HepG2 (cell line): ENCODE results near the gene ZNF230. TPM values are rescaled to one million over a fixed set of nuclear protein-coding genes. Genes with fewer than 3 reads are reported as not detected.
A peak's percentile ranks its signal among the peaks of the same experiment; 100 is the strongest.

ENCODE experiments used
- KDM3A ChIP-seq: IDR thresholded peaks from 2 replicates; pipeline ENCODE4 v1.6.1; 2018; ENCODE audit warnings: low read depth, missing compliant biosample characterization
- KMT2B ChIP-seq: IDR thresholded peaks from 2 replicates; pipeline ENCODE4 v1.6.1; 2016; ENCODE audit warnings: missing genetic modification reagents, missing compliant biosample characterization
- MTF1 ChIP-seq: sonication (generic); formaldehyde crosslinking; IDR thresholded peaks from 2 replicates; pipeline ENCODE4 v1.5.0; 2020; ENCODE audit warnings: missing genetic modification reagents
- NCOR1 ChIP-seq: fragments of 200-600 bp; sonication (generic); IDR thresholded peaks from 2 replicates; pipeline ENCODE4 v1.7.0; 2017; ENCODE audit warnings: antibody characterized with exemption, low read length, borderline replicate concordance
- POLR2AphosphoS2 ChIP-seq: IDR thresholded peaks from 2 replicates; pipeline ENCODE4 v1.6.1; 2011; ENCODE audit warnings: low read depth, low read length, improper control_type of control experiment
- REL ChIP-seq: sonication (generic); formaldehyde crosslinking; conservative IDR thresholded peaks from 2 replicates; pipeline ENCODE4 v1.8.0; 2022; ENCODE audit warnings: mild to moderate bottlenecking, missing genetic modification reagents, moderate library complexity
- SKI ChIP-seq: fragments of 450-650 bp; IDR thresholded peaks from one replicate; pipeline ENCODE4 v1.6.1; 2018; ENCODE audit warnings: mild to moderate bottlenecking; ENCODE audit not compliant: partially characterized antibody
- SMAD9 ChIP-seq: sonication (generic); formaldehyde crosslinking; IDR thresholded peaks from 2 replicates; pipeline ENCODE4 v1.5.1; 2020; ENCODE audit warnings: mild to moderate bottlenecking, missing genetic modification reagents
- STAT5B ChIP-seq: sonication (generic); formaldehyde crosslinking; IDR thresholded peaks from 2 replicates; pipeline ENCODE4 v1.4.0; 2020; ENCODE audit warnings: missing genetic modification reagents
- SYNCRIP ChIP-seq: fragments of 200-400 bp; formaldehyde crosslinking; IDR thresholded peaks from 2 replicates; pipeline ENCODE4 v1.6.1; 2018; ENCODE audit warnings: mild to moderate bottlenecking, low read depth, low read length; ENCODE audit not compliant: insufficient read depth
- TARDBP ChIP-seq: sonication (generic); formaldehyde crosslinking; IDR thresholded peaks from 2 replicates; pipeline ENCODE4 v1.8.0; 2022; ENCODE audit warnings: mild to moderate bottlenecking, missing genetic modification reagents
- ZMYM2 ChIP-seq: sonication (generic); formaldehyde crosslinking; IDR thresholded peaks from 2 replicates; pipeline ENCODE4 v1.8.0; 2022; ENCODE audit warnings: mild to moderate bottlenecking, missing genetic modification reagents
- ZNF644 ChIP-seq: IDR thresholded peaks from 2 replicates; pipeline ENCODE4 v1.6.1; 2016; ENCODE audit warnings: low read depth
- ZNF749 ChIP-seq: sonication (generic); formaldehyde crosslinking; IDR thresholded peaks from 2 replicates; pipeline ENCODE4 v1.8.0; 2022; ENCODE audit warnings: mild to moderate bottlenecking, missing genetic modification reagents, moderate library complexity, borderline replicate concordance
- polyA plus RNA-seq, 8 experiments: library from polyadenylated mRNA; depleted of rRNA in 3 of 8; stranded (reverse) in 7 of 8; unstranded in 1 of 8; fragments of >200 nt; fragmentation: Illumina TruSeq in 4 of 8; extraction: Trizol in 4 of 8; gene quantifications; 2 replicates each; pipeline versions ENCODE4 v1.2.1 to v1.2.3, GENCODE V29; 2011 to 2016; ENCODE audit warnings: low read depth in 4 of 8, missing spikeins in 1 of 8, mixed read lengths in 1 of 8; ENCODE audit not compliant: insufficient read depth in 1 of 8
- total RNA-seq, 5 experiments: library from RNA; depleted of rRNA; stranded (reverse); fragments of >200 nt; fragmentation: Illumina TruSeq; extraction: Trizol; gene quantifications; 2 replicates each; pipeline ENCODE4 v1.2.3, GENCODE V29; 2016; ENCODE audit warnings: low read depth in 1 of 5
- TF ChIP-seq, protein P1 (sequence below): conservative IDR thresholded peaks from 2 replicates; pipeline ENCODE4 v1.6.1; 2018; ENCODE audit warnings: missing genetic modification reagents
- TF ChIP-seq, protein P2 (sequence below): sonication (generic); formaldehyde crosslinking; IDR thresholded peaks from 2 replicates; pipeline ENCODE4 v1.5.0; 2020; ENCODE audit warnings: missing genetic modification reagents
- TF ChIP-seq, protein P3 (sequence below), 2 experiments: sonication (generic) in 1 of 2; formaldehyde crosslinking in 1 of 2; IDR thresholded peaks; 2 replicates each; pipeline versions ENCODE4 v1.6.1 to v1.9.0; 2014 to 2022; ENCODE audit warnings: antibody characterized with exemption in 1 of 2, borderline replicate concordance in 1 of 2, inconsistent platforms in 1 of 2, low read depth in 1 of 2, missing genetic modification reagents in 1 of 2
- TF ChIP-seq, protein P4 (sequence below): IDR thresholded peaks from 2 replicates; pipeline ENCODE4 v1.6.1; 2016; ENCODE audit warnings: missing compliant biosample characterization, missing genetic modification reagents, borderline replicate concordance

ZNF230 gene
- total and polyA plus RNA-seq, 2 of the 13 experiments (the other 11 are each of a cell fraction or from before 2014, with no cell fraction given), result 2.4 to 5.5 TPM

DNA sequence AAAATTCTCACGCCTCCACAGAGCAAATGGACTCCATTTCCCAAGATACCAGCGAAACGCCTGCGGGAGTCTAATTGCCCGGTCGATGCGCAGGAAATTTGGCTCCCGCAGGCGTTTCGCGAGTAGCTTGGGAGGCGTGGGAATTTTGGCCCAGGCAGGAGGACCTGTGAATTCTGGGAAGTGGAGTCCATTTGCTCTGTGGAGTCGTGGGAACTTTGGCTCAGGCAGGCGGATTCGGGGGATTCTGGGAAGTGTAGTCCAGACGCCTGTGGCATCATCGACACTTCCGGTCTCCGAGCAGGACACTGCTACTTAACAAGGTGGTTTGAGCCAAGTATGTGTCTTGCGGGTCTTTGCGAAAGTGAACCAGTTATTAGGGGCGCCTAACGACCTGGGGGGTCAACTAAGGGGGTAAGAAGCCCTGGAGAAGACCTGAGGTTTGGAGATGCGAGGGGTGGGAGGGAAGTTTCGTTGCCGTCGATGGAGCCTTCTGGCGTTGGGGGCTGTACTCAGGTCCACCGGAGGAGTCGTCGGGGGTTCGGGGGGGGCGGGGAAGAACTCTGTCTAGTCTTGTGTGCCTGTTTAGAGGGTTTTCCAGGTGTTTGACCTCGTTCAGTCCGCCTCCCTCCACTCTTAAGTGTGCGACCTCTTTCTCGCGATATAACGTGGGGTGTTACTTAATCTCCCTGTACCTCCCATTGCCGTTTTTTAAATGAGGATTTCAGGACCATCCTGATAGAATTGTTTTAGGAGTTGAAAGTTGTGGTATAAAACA is 18.7 kb upstream of the ZNF230 start, which contains the start of gene ZNF155 (continued):
- no peak for TF ChIP-seq SYNCRIP
- TF ChIP-seq POLR2AphosphoS2, result no peak
- no peak for TF ChIP-seq ZNF749 (CRISPR knock-in tag)
- TF ChIP-seq SKI, result no peak
- TF ChIP-seq SMAD9 (CRISPR knock-in tag), result no peak
- no peak for TF ChIP-seq MTF1 (CRISPR knock-in tag)
- no peak for TF ChIP-seq ZMYM2 (CRISPR knock-in tag)
- TF ChIP-seq ZNF644 (CRISPR knock-in tag), result no peak
- TF ChIP-seq, protein P1, sequence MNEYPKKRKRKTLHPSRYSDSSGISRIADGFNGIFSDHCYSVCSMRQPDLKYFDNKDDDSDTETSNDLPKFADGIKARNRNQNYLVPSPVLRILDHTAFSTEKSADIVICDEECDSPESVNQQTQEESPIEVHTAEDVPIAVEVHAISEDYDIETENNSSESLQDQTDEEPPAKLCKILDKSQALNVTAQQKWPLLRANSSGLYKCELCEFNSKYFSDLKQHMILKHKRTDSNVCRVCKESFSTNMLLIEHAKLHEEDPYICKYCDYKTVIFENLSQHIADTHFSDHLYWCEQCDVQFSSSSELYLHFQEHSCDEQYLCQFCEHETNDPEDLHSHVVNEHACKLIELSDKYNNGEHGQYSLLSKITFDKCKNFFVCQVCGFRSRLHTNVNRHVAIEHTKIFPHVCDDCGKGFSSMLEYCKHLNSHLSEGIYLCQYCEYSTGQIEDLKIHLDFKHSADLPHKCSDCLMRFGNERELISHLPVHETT (CRISPR knock-in tag), result no peak
- TF ChIP-seq, protein P2, sequence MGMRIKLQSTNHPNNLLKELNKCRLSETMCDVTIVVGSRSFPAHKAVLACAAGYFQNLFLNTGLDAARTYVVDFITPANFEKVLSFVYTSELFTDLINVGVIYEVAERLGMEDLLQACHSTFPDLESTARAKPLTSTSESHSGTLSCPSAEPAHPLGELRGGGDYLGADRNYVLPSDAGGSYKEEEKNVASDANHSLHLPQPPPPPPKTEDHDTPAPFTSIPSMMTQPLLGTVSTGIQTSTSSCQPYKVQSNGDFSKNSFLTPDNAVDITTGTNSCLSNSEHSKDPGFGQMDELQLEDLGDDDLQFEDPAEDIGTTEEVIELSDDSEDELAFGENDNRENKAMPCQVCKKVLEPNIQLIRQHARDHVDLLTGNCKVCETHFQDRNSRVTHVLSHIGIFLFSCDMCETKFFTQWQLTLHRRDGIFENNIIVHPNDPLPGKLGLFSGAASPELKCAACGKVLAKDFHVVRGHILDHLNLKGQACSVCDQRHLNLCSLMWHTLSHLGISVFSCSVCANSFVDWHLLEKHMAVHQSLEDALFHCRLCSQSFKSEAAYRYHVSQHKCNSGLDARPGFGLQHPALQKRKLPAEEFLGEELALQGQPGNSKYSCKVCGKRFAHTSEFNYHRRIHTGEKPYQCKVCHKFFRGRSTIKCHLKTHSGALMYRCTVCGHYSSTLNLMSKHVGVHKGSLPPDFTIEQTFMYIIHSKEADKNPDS (CRISPR knock-in tag), result no peak
- peak; percentile 65; the same call in 1 of the 2 replicates for TF ChIP-seq KMT2B (CRISPR knock-in tag)
- no peak for TF ChIP-seq KDM3A (CRISPR knock-in tag)
- TF ChIP-seq REL (CRISPR knock-in tag), result no peak
- TF ChIP-seq TARDBP (CRISPR knock-in tag), result no peak
- TF ChIP-seq, protein P3, sequence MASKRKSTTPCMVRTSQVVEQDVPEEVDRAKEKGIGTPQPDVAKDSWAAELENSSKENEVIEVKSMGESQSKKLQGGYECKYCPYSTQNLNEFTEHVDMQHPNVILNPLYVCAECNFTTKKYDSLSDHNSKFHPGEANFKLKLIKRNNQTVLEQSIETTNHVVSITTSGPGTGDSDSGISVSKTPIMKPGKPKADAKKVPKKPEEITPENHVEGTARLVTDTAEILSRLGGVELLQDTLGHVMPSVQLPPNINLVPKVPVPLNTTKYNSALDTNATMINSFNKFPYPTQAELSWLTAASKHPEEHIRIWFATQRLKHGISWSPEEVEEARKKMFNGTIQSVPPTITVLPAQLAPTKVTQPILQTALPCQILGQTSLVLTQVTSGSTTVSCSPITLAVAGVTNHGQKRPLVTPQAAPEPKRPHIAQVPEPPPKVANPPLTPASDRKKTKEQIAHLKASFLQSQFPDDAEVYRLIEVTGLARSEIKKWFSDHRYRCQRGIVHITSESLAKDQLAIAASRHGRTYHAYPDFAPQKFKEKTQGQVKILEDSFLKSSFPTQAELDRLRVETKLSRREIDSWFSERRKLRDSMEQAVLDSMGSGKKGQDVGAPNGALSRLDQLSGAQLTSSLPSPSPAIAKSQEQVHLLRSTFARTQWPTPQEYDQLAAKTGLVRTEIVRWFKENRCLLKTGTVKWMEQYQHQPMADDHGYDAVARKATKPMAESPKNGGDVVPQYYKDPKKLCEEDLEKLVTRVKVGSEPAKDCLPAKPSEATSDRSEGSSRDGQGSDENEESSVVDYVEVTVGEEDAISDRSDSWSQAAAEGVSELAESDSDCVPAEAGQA (IDR thresholded peaks at IDR 0.05; ENCODE audit: low read depth), result no peak
- TF ChIP-seq, protein P3 (CRISPR knock-in tag; IDR thresholded peaks at IDR 0.05; ENCODE audit: borderline replicate concordance), result no peak
- TF ChIP-seq STAT5B, result no peak
- TF ChIP-seq, protein P4, sequence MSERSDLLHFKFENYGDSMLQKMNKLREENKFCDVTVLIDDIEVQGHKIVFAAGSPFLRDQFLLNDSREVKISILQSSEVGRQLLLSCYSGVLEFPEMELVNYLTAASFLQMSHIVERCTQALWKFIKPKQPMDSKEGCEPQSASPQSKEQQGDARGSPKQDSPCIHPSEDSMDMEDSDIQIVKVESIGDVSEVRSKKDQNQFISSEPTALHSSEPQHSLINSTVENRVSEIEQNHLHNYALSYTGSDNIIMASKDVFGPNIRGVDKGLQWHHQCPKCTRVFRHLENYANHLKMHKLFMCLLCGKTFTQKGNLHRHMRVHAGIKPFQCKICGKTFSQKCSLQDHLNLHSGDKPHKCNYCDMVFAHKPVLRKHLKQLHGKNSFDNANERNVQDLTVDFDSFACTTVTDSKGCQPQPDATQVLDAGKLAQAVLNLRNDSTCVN (CRISPR knock-in tag), result no peak
- TF ChIP-seq NCOR1, result no peak
